Erythroblast (primary cell): ENCODE measurements around the gene OPCML.

Source experiments
- GATA1 ChIP-seq: IDR thresholded peaks from 2 replicates; pipeline ENCODE4 v1.6.1; 2011; ENCODE audit warnings: low read depth, mild to moderate bottlenecking, control low read depth, low read length, moderate library complexity
- POLR2A ChIP-seq: IDR thresholded peaks from 2 replicates; pipeline ENCODE4 v1.6.1; 2011; ENCODE audit warnings: mild to moderate bottlenecking, low read length

DNA sequence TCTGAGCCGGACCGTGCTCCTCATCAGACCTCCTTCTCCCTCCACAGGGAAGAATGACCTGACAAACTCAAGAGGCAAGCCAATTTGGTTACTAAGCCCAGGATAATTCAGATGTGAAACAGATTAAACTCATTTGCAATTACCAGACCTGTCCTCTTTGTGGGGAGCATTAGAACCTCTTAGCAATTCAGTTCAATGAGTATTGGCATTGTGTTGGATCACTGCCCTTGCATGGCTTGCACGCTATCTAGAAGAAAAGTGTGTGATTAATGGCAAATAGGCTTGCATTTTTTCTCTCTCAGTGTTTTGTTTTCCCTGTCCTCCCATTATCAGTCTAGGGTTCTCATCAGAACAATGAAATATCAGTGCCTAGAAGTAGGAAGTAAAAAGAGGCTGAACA lies 365.6 kb downstream of the OPCML start:
- TF ChIP-seq POLR2A, result no peak
- no peak for TF ChIP-seq GATA1
